ENCODE data around the gene LHFPL2. TPM values are rescaled to one million over a fixed set of nuclear protein-coding genes. Genes with fewer than 3 reads are reported as not detected.

Gene LHFPL2
- polyA plus RNA-seq, 1 donor = 40.7 TPM

DNA sequence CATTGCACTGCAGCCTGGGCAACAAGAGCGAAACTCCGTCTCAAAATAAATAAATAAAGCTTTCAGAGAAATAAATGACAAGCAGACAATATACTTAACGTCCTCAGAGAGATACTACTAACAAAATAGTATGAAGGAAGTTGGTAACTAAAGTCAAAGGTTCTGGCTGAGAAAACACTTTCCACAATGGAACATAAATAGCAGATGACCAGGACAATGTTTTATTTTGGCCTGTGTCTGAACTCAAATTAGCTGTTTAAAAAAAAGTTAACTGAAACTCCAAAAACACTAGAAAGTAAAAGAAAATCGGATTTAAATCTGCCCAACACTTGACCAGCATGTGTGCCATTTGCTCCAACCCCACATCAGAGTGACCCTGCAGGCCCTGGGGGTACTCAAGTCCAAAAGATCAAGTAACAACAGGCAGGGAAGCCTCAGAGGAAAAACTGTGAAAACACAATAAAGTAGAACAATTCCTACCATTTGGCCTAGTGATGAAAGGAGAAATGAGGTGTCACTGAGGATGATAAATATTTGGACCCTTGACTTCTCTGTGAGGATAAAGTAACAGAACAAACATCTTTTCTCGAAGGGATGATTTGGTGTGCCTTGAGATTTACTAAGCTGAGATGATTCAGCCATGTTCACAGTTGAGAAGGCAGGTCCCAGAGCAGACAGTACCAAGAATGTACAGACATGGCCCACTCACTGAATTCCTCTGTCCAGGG is 47.7 kb downstream of the LHFPL2 start:
- Histone ChIP-seq H3K27ac (ENCODE audit: low read length) (peak overlapping the region; percentile 57), H3K9me3 (ENCODE audit: control insufficient read depth, low read depth, low read length) (no peaks in the 10 kb centered on the region), H3K4me3 (ENCODE audit: low read length) (no peak overlapping the region), H3K27me3 (ENCODE audit: control insufficient read depth, insufficient read depth, low read length) (no peaks in the 10 kb centered on the region), H3K4me1 (ENCODE audit: control insufficient read depth, insufficient read depth, low read length) (peaks cover 35% of the 10 kb centered on the region), H3K36me3 (ENCODE audit: control insufficient read depth, insufficient read depth, low read length) (peaks cover 5% of the 10 kb centered on the region)
- DNase-seq = no peak
- WGBS (ENCODE audit: insufficient coverage, low lambda C conversion rate) = 63% methylated on average over 3 of the region's 5 CpGs

DNA sequence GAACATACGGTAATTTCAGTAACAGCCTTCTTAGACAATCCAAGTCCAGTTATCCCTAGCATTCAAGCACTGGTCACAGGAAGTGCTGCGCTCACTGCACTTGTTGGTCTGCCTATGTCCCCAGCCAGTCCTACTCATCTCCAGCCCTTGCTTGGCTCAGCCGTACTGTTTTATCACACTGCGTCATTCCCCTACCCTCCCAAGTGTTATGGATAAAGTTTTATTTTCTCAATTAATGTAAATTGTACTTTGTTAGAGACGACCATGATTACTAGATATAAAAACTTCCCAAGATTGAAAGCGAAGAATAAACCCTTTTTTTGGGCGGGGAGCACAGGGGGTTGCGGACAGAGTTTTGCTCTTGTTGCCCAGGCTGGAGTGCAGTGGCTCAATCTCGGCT is 49.6 kb downstream of the LHFPL2 start:
- H3K4me1 ChIP-seq (ENCODE audit: control insufficient read depth, insufficient read depth, low read length) = peaks cover 42% of the 10 kb centered on the region
- H3K27ac ChIP-seq (ENCODE audit: low read length) = no peak overlapping the region
- DNase-seq = no peak
- H3K36me3 ChIP-seq (ENCODE audit: control insufficient read depth, insufficient read depth, low read length) = peaks cover 5% of the 10 kb centered on the region
- no CpG with 5 or more reads among the region's 9 CpGs for WGBS (ENCODE audit: insufficient coverage, low lambda C conversion rate)
- no peak overlapping the region for H3K4me3 ChIP-seq (ENCODE audit: low read length)
- H3K9me3 ChIP-seq (ENCODE audit: control insufficient read depth, low read depth, low read length) = no peaks in the 10 kb centered on the region
- no peaks in the 10 kb centered on the region for H3K27me3 ChIP-seq (ENCODE audit: control insufficient read depth, insufficient read depth, low read length)

- no peaks in the 10 kb centered on the region for H3K36me3 ChIP-seq (ENCODE audit: control insufficient read depth, insufficient read depth, low read length)
- no peak overlapping the region for H3K27ac ChIP-seq (ENCODE audit: low read length)
- no peaks in the 10 kb centered on the region for H3K9me3 ChIP-seq (ENCODE audit: control insufficient read depth, low read depth, low read length)
- H3K4me1 ChIP-seq (ENCODE audit: control insufficient read depth, insufficient read depth, low read length) = peaks cover 44% of the 10 kb centered on the region
- no peak for DNase-seq
- H3K27me3 ChIP-seq (ENCODE audit: control insufficient read depth, insufficient read depth, low read length) = no peaks in the 10 kb centered on the region
- no peak overlapping the region for H3K4me3 ChIP-seq (ENCODE audit: low read length)
Measured at GRCh38 chr5:78597974-78598371, 50.6 kb downstream of the LHFPL2 start.

DNA sequence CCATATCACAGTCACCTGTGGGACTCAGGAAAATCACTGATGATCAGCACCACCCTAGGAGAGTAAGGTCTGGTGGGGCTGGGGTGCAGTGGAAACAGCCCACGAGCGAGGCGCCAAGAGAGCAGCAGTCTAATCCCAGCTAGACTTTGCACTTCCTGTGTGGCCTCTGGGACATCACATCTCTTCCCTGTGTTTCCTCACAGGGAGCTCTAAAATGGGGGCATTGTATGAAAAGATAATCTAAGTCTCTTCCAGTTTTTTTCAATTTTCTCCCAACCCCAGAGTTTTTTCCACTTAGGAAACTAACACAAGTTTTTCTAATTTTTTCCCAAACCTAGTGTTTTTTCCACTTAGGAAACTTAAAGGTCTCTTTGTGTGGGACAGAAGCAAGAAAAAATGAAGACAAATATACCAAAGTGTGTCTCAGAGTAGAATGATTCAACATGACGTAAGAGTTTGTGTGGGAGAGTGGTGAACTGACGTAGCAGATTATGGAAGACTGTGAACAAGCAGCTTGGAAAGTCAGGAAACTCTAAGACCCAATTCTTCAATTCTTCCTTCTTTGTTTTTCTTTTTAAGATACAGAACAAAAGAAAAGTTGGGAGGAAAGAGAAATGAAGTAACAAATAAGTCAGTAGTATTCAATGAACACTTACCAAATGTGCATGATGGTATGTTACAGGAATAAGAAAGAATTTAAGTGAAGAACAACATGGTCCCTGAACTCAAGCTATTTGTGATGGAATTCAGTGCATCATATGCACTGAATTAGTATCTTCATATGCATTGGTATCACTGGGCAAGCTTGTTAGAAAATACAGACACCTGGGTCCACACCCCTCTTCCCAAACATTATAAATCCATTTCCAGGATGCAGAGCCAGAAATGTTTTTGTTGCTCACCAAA is 51.3 kb downstream of the LHFPL2 start:
- H3K27ac ChIP-seq (ENCODE audit: low read length) = no peak overlapping the region
- H3K27me3 ChIP-seq (ENCODE audit: control insufficient read depth, insufficient read depth, low read length) = no peaks in the 10 kb centered on the region
- peak; percentile 41 to 78 for DNase-seq
- H3K9me3 ChIP-seq (ENCODE audit: control insufficient read depth, low read depth, low read length) = no peaks in the 10 kb centered on the region
- WGBS (ENCODE audit: insufficient coverage, low lambda C conversion rate) = 100% methylated on average over 1 of the region's 5 CpGs
- no peaks in the 10 kb centered on the region for H3K36me3 ChIP-seq (ENCODE audit: control insufficient read depth, insufficient read depth, low read length)
- H3K4me3 ChIP-seq (ENCODE audit: low read length) = no peak overlapping the region
- peaks cover 40% of the 10 kb centered on the region for H3K4me1 ChIP-seq (ENCODE audit: control insufficient read depth, insufficient read depth, low read length)

DNA sequence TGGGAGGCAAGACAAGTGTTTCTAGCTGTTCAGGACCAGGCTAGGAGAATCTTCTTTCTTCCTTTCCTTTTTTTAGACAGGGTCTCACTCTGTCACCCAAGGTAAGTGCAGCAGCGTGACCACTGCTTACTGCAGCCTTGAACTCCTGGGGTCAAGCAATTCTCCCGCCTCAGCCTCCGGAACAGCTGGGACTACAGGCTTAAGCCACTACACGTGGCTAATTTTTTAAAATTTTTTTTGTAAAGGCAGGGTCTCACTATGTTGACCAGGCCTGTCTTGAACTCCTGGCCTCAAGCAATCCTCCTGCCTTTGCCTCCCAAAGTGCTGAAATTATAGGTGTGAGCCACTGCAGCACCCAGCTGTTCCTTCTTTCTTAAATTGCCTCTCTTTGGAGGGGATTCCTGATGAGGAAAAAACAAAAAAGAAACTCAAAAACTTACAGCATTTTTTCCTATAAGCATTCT is 53.1 kb downstream of the LHFPL2 start:
- Histone ChIP-seq H3K4me1 (ENCODE audit: control insufficient read depth, insufficient read depth, low read length) (peaks cover 25% of the 10 kb centered on the region), H3K27ac (ENCODE audit: low read length) (peak overlapping the region; percentile 59), H3K27me3 (ENCODE audit: control insufficient read depth, insufficient read depth, low read length) (no peaks in the 10 kb centered on the region), H3K9me3 (ENCODE audit: control insufficient read depth, low read depth, low read length) (no peaks in the 10 kb centered on the region), H3K4me3 (ENCODE audit: low read length) (no peak overlapping the region), H3K36me3 (ENCODE audit: control insufficient read depth, insufficient read depth, low read length) (no peaks in the 10 kb centered on the region)
- no CpG with 5 or more reads among the region's 4 CpGs for WGBS (ENCODE audit: insufficient coverage, low lambda C conversion rate)
- DNase-seq = no peak

DNA sequence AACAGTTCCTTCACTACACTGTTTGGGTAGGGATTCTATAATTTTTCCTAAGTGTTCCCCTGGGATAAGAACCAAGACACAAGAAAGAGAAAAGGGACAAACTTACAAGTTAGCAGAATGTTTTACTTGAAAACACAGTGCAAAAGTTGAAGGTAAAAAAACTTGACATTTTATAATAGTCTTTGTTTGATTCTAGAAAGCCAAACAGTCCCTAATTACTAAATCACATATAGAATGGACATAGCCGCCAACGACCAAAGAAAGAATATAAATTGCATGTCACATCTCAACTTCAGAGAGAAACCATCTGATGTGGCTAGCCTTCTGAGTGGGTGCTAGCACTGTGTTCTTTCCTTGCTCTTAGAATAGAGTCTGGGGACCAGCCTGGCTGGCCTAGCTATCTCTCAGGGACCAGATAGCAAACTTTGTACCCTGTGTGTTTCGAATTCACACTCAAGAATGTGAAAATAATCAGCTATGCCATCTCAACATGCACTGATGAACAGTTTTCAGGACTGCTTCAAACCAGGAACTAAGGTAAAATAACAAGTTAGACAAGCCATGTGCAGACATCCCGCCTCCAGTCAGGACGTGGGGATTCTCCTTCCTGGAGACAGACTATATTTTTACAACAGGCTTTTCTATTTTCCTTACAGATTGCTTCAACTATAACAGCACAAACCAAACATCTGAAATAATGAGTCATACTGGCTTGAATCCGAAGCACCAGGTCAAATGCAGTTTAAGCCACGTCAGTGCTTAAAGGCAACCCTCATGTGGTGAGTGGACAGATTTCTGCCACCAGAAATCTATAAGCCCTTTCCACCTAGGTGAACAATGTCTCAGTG is 53.7 kb downstream of the LHFPL2 start:
- H3K27ac ChIP-seq (ENCODE audit: low read length) = peak overlapping the region; percentile 59
- DNase-seq = peak; percentile 48 to 76
- H3K27me3 ChIP-seq (ENCODE audit: control insufficient read depth, insufficient read depth, low read length) = no peaks in the 10 kb centered on the region
- no peaks in the 10 kb centered on the region for H3K9me3 ChIP-seq (ENCODE audit: control insufficient read depth, low read depth, low read length)
- H3K4me3 ChIP-seq (ENCODE audit: low read length) = no peak overlapping the region
- no peaks in the 10 kb centered on the region for H3K36me3 ChIP-seq (ENCODE audit: control insufficient read depth, insufficient read depth, low read length)
- peaks cover 25% of the 10 kb centered on the region for H3K4me1 ChIP-seq (ENCODE audit: control insufficient read depth, insufficient read depth, low read length)
- 47% methylated on average over 2 of the region's 7 CpGs for WGBS (ENCODE audit: insufficient coverage, low lambda C conversion rate)

GRCh38 chr5:78594021-78594420 is 54.6 kb downstream of the LHFPL2 start:
- Histone ChIP-seq H3K36me3 (ENCODE audit: control insufficient read depth, insufficient read depth, low read length) (peaks cover 5% of the 10 kb centered on the region), H3K27ac (ENCODE audit: low read length) (peak overlapping the region; percentile 59), H3K27me3 (ENCODE audit: control insufficient read depth, insufficient read depth, low read length) (no peaks in the 10 kb centered on the region), H3K9me3 (ENCODE audit: control insufficient read depth, low read depth, low read length) (no peaks in the 10 kb centered on the region), H3K4me1 (ENCODE audit: control insufficient read depth, insufficient read depth, low read length) (peaks cover 25% of the 10 kb centered on the region), H3K4me3 (ENCODE audit: low read length) (no peak overlapping the region)
- DNase-seq = no peak
- 86% methylated on average over 1 of the region's 3 CpGs for WGBS (ENCODE audit: insufficient coverage, low lambda C conversion rate)

GRCh38 chr5:78593465-78593864 is 55.1 kb downstream of the LHFPL2 start:
- no peak overlapping the region for H3K4me3 ChIP-seq (ENCODE audit: low read length)
- no peaks in the 10 kb centered on the region for H3K9me3 ChIP-seq (ENCODE audit: control insufficient read depth, low read depth, low read length)
- peaks cover 8% of the 10 kb centered on the region for H3K36me3 ChIP-seq (ENCODE audit: control insufficient read depth, insufficient read depth, low read length)
- H3K27ac ChIP-seq (ENCODE audit: low read length) = no peak overlapping the region
- WGBS (ENCODE audit: insufficient coverage, low lambda C conversion rate) = 100% methylated on average over 1 of the region's 2 CpGs
- peaks cover 25% of the 10 kb centered on the region for H3K4me1 ChIP-seq (ENCODE audit: control insufficient read depth, insufficient read depth, low read length)
- H3K27me3 ChIP-seq (ENCODE audit: control insufficient read depth, insufficient read depth, low read length) = no peaks in the 10 kb centered on the region
- DNase-seq = no peak

- Histone ChIP-seq H3K4me1 (ENCODE audit: control insufficient read depth, insufficient read depth, low read length) (peaks cover 25% of the 10 kb centered on the region), H3K27ac (ENCODE audit: low read length) (no peak overlapping the region), H3K36me3 (ENCODE audit: control insufficient read depth, insufficient read depth, low read length) (peaks cover 8% of the 10 kb centered on the region), H3K9me3 (ENCODE audit: control insufficient read depth, low read depth, low read length) (no peaks in the 10 kb centered on the region), H3K27me3 (ENCODE audit: control insufficient read depth, insufficient read depth, low read length) (no peaks in the 10 kb centered on the region), H3K4me3 (ENCODE audit: low read length) (no peak overlapping the region)
- WGBS (ENCODE audit: insufficient coverage, low lambda C conversion rate) = no CpG with 5 or more reads among the region's 7 CpGs
- DNase-seq = no peak
Measured at GRCh38 chr5:78592735-78593386, 55.7 kb downstream of the LHFPL2 start.

All from large intestine (tissue), 3 donors.